Measurements from ENCODE around the gene MFAP2. TPM values are rescaled to one million over a fixed set of nuclear protein-coding genes. Genes with fewer than 3 reads are reported as not detected.

The MFAP2 gene
- total RNA-seq, 1 experiment from 2014 or later: 152 TPM

DNA sequence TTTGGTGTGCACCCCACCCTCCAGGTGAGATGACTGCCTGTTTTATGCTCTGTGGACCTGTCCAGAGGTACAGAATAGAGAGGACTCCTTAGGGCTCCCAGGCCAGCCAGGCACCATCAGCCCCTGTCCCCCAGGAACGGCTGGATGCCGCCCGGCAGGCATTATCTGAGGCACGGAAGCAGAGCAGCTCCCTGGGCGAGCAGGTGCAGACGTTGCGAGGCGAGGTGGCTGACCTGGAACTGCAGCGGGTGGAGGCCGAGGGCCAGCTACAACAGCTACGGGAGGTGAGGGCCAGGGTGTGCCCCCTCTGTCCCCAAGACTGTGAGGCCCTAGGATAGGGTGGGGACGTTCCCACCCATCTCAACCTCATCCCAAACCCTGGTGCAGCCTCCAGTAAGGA, 10.8 kb downstream of the MFAP2 start:
- no peaks in the 10 kb centered on the region for H3K79me1 ChIP-seq (ENCODE audit: insufficient read depth, low read depth, low read length, poor library complexity, severe bottlenecking)
- H3T11ph ChIP-seq (ENCODE audit: low read length): no peak overlapping the region
- H4K5ac ChIP-seq (ENCODE audit: insufficient read length, low read depth, low read length): no peak overlapping the region
- no peak overlapping the region for H2BK12ac ChIP-seq (ENCODE audit: insufficient read length, low read depth, low read length)
- DNase-seq: no peak
- Mint-ChIP-seq H3K27me3 (ENCODE audit: low read depth) (no peaks in the 10 kb centered on the region), H3K4me1 (peaks cover 7 to 18% of the 10 kb centered on the region in 2 experiments), H3K4me3 (no peak overlapping the region), H3K36me3 (ENCODE audit: insufficient read depth in 1 of 3, low read depth in 3 of 3) (peaks cover 21 to 53% (median 41%) of the 10 kb centered on the region in 3 experiments), H3K27ac (peak overlapping the region in 2 of 3 experiments; percentile 44 to 83; a peak in 3 of 7 replicates), H3K9me3 (no peaks in the 10 kb centered on the region)
- H3K4ac ChIP-seq (ENCODE audit: low read depth, low read length): no peak overlapping the region
- H2AFZ ChIP-seq (ENCODE audit: low read length): no peak overlapping the region
- no peak overlapping the region for H2BK5ac ChIP-seq (ENCODE audit: insufficient read length, low read length)
- no peaks in the 10 kb centered on the region for H3K79me2 ChIP-seq (ENCODE audit: insufficient read depth, low read length)
- no peaks in the 10 kb centered on the region for H3K23me2 ChIP-seq (ENCODE audit: insufficient read length, low read depth, low read length, poor library complexity, severe bottlenecking)
- H4K20me1 ChIP-seq (ENCODE audit: control insufficient read depth, insufficient read depth, insufficient read length): no peaks in the 10 kb centered on the region
- H4K8ac ChIP-seq (replicated peaks; ENCODE audit: insufficient read length, low read depth, low read length): no peak overlapping the region
- H2BK20ac ChIP-seq (ENCODE audit: low read depth, low read length, poor library complexity, severe bottlenecking): no peak overlapping the region
- H3K4me1 ChIP-seq (ENCODE audit: insufficient read depth, low read length): no peaks in the 10 kb centered on the region
- H3K27me3 ChIP-seq (ENCODE audit: insufficient read depth, low read length): no peaks in the 10 kb centered on the region
- WGBS (ENCODE audit: extremely low coverage, insufficient read length, low lambda C conversion rate): no CpG with 5 or more reads among the region's 12 CpGs
- no peak overlapping the region for H3K4me2 ChIP-seq (ENCODE audit: insufficient read depth, insufficient read length, low read length)
- no peak overlapping the region for H3K14ac ChIP-seq (ENCODE audit: insufficient read depth, low read length)
- H3K27ac ChIP-seq (ENCODE audit: insufficient read length, low read depth, low read length): no peak overlapping the region
- H2AK5ac ChIP-seq (ENCODE audit: insufficient read length, low read length): no peak overlapping the region
- no peak overlapping the region for H3K56ac ChIP-seq (ENCODE audit: insufficient read length, low read depth, low read length)
- TF ChIP-seq CTCF (conservative IDR thresholded peaks at IDR 0.05): no peak
- H3K9ac ChIP-seq (ENCODE audit: extremely low read depth, insufficient read length, low read length): no peak overlapping the region
- no peak overlapping the region for H2BK120ac ChIP-seq (ENCODE audit: low read depth, low read length, poor library complexity, severe bottlenecking)
- H4K91ac ChIP-seq (ENCODE audit: insufficient read length, low read depth, low read length): no peak overlapping the region
- no peaks in the 10 kb centered on the region for H3K9me3 ChIP-seq (ENCODE audit: control insufficient read depth, low read depth, low read length)
- no peak overlapping the region for H3K23ac ChIP-seq (ENCODE audit: insufficient read length, low read depth, low read length)
- no peak overlapping the region for H3K18ac ChIP-seq (ENCODE audit: insufficient read length, low read depth, low read length)
- H2BK15ac ChIP-seq (ENCODE audit: low read depth, low read length): no peak overlapping the region

All from H9 (cell line).